ENCODE data around the gene C5orf15.
A peak's percentile ranks its signal among the peaks of the same experiment; 100 is the strongest.

The C5orf15 gene

GRCh38 chr5:133968204-133968980 is at the start of gene C5orf15:
Gene C5orf15, minus strand, starts transcription at chr5:133968625. Its CDS starts 41 bp downstream, at chr5:133968584.
- TF ChIP-seq POU6F1 (CRISPR knock-in tag; IDR thresholded peaks at IDR 0.05; ENCODE audit: borderline replicate concordance, low read depth) (no peak), TOX (CRISPR knock-in tag; IDR thresholded peaks at IDR 0.05; ENCODE audit: borderline replicate concordance) (no peak), ZC3H10 (CRISPR knock-in tag; IDR thresholded peaks at IDR 0.05) (no peak), GLIS3 (CRISPR knock-in tag; IDR thresholded peaks at IDR 0.05) (no peak), PPARA (CRISPR knock-in tag; IDR thresholded peaks at IDR 0.05; ENCODE audit: borderline replicate concordance) (no peak), ARNTL (CRISPR knock-in tag; IDR thresholded peaks at IDR 0.05; ENCODE audit: borderline replicate concordance, low read depth) (no peak), ZFP3 (CRISPR knock-in tag; IDR thresholded peaks at IDR 0.05) (no peak), SNAI2 (CRISPR knock-in tag; IDR thresholded peaks at IDR 0.05) (no peak), CSRNP3 (CRISPR knock-in tag; IDR thresholded peaks at IDR 0.05) (no peak), BACH2 (CRISPR knock-in tag; IDR thresholded peaks at IDR 0.05; ENCODE audit: borderline replicate concordance) (no peak), OSR1 (CRISPR knock-in tag; IDR thresholded peaks at IDR 0.05) (no peak), ZNF70 (CRISPR knock-in tag; IDR thresholded peaks at IDR 0.05) (no peak)
- peak; percentile 97 for ATAC-seq

GRCh38 chr5:134008266-134008749 is 39.9 kb upstream of the C5orf15 start:
- 0 out of 2 replicates have a peak, but pooled peaks have one; percentile 33 for TF ChIP-seq TCF4 (CRISPR knock-in tag; IDR thresholded peaks at IDR 0.05; ENCODE audit: borderline replicate concordance)
- TF ChIP-seq ZNF70 (CRISPR knock-in tag; IDR thresholded peaks at IDR 0.05) = no peak
- ATAC-seq = no peak; the same call in 2 of the 3 replicates

GRCh38 chr5:134007581-134008265 is 39.3 kb upstream of the C5orf15 start:
- ATAC-seq = peak; percentile 45
- no peak for TF ChIP-seq BACH2 (CRISPR knock-in tag; IDR thresholded peaks at IDR 0.05; ENCODE audit: borderline replicate concordance)
- no peak for TF ChIP-seq ZC3H10 (CRISPR knock-in tag; IDR thresholded peaks at IDR 0.05)
- no peak for TF ChIP-seq GLIS3 (CRISPR knock-in tag; IDR thresholded peaks at IDR 0.05)
- TF ChIP-seq OSR1 (CRISPR knock-in tag; IDR thresholded peaks at IDR 0.05) = no peak
- TF ChIP-seq CREB5 (CRISPR knock-in tag; IDR thresholded peaks at IDR 0.05; ENCODE audit: low read depth) = no peak
- TF ChIP-seq CSDC2 (CRISPR knock-in tag; IDR thresholded peaks at IDR 0.05) = no peak
- no peak for TF ChIP-seq ZNF70 (CRISPR knock-in tag; IDR thresholded peaks at IDR 0.05)
- TF ChIP-seq ZFP30 (CRISPR knock-in tag; IDR thresholded peaks at IDR 0.05) = no peak
- no peak for TF ChIP-seq TOX (CRISPR knock-in tag; IDR thresholded peaks at IDR 0.05; ENCODE audit: borderline replicate concordance)
- no peak for TF ChIP-seq ARNTL (CRISPR knock-in tag; IDR thresholded peaks at IDR 0.05; ENCODE audit: borderline replicate concordance, low read depth)
- TF ChIP-seq CSRNP3 (CRISPR knock-in tag; IDR thresholded peaks at IDR 0.05) = no peak
- no peak for TF ChIP-seq ZFP3 (CRISPR knock-in tag; IDR thresholded peaks at IDR 0.05)
- no peak for TF ChIP-seq ISL1 (CRISPR knock-in tag; IDR thresholded peaks at IDR 0.05)
- no peak for TF ChIP-seq ZNF565 (CRISPR knock-in tag; conservative IDR thresholded peaks at IDR 0.05; ENCODE audit: low read depth)
- no peak for TF ChIP-seq PATZ1 (CRISPR knock-in tag; IDR thresholded peaks at IDR 0.05; ENCODE audit: borderline replicate concordance)
